Measurements from ENCODE around the gene RPL27. TPM values are rescaled to one million over a fixed set of nuclear protein-coding genes. Genes with fewer than 3 reads are reported as not detected.

Gene RPL27
- total RNA-seq, 4 donors from 2014 or later = 243 to 836 (median 677) TPM

GRCh38 chr17:42979511-42980273 lies 18.5 kb upstream of the RPL27 start, which contains the start of gene PTGES3L:
PTGES3L (minus strand) TSS chr17:42980080; CDS start chr17:42980053, 27 bp downstream.
- 0 to 26% methylated on average over 2 to 21 of the region's 21 CpGs for WGBS, 2 donors (ENCODE audit: low coverage in 1 of 2)
- in situ Hi-C loops (cut with MboI; ENCODE audit: low pct_ligation_motif_present in 1 of 4, low pct_unique_long_range_greater_than_20kb in 1 of 4, low sequenced_read_pairs in 3 of 4) = no loop called here

GRCh38 chr17:42980274-42980765 lies 17.9 kb upstream of the RPL27 start, which contains the start of gene RUNDC1:
RUNDC1 (plus strand) TSS chr17:42980565; CDS start chr17:42980577, 12 bp downstream.
- peak; percentile 99 for DNase-seq
- peaks cover 14 to 43% (median 35%) of the 10 kb centered on the region in 4 donors for H3K4me1 ChIP-seq
- intact Hi-C loops (cut with DNase I; ENCODE audit: low total_unique reads) = no loop called here
- no peaks in the 10 kb centered on the region for H3K9me3 ChIP-seq
- peak within 1 kb of the TSS; percentile 92 to 99 (median 94) for H3K27ac ChIP-seq
- in situ Hi-C loops (cut with MboI; ENCODE audit: low pct_ligation_motif_present in 1 of 4, low pct_unique_long_range_greater_than_20kb in 1 of 4, low sequenced_read_pairs in 3 of 4) = no loop called here
- H3K4me3 ChIP-seq = peak within 1 kb of the TSS; percentile 45 to 98 (median 81)
- no peaks in the 10 kb centered on the region for H3K27me3 ChIP-seq
- WGBS, 2 donors (ENCODE audit: low coverage in 1 of 2) = 0 to 4% methylated on average over 5 to 17 of the region's 39 CpGs
- TF ChIP-seq POLR2A (IDR thresholded peaks at IDR 0.05) (peak; percentile 59), POLR2AphosphoS5 (IDR thresholded peaks at IDR 0.05) (peak; percentile 84 to 91 (median 86)), EP300 (IDR thresholded peaks at IDR 0.05; ENCODE audit: low read depth) (no peak)
- TF ChIP-seq, protein P1, sequence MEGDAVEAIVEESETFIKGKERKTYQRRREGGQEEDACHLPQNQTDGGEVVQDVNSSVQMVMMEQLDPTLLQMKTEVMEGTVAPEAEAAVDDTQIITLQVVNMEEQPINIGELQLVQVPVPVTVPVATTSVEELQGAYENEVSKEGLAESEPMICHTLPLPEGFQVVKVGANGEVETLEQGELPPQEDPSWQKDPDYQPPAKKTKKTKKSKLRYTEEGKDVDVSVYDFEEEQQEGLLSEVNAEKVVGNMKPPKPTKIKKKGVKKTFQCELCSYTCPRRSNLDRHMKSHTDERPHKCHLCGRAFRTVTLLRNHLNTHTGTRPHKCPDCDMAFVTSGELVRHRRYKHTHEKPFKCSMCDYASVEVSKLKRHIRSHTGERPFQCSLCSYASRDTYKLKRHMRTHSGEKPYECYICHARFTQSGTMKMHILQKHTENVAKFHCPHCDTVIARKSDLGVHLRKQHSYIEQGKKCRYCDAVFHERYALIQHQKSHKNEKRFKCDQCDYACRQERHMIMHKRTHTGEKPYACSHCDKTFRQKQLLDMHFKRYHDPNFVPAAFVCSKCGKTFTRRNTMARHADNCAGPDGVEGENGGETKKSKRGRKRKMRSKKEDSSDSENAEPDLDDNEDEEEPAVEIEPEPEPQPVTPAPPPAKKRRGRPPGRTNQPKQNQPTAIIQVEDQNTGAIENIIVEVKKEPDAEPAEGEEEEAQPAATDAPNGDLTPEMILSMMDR (IDR thresholded peaks at IDR 0.05) = no peak
- no peaks in the 10 kb centered on the region for H3K36me3 ChIP-seq

More at GRCh38 chr17:42979511-42980273, 18.5 kb upstream of the RPL27 start, which contains the start of gene PTGES3L:
- Histone ChIP-seq H3K27me3 (no peaks in the 10 kb centered on the region), H3K36me3 (no peaks in the 10 kb centered on the region), H3K4me1 (peaks cover 14 to 43% (median 35%) of the 10 kb centered on the region in 4 donors), H3K27ac (peak within 1 kb of the TSS; percentile 92 to 99 (median 94)), H3K9me3 (no peaks in the 10 kb centered on the region), H3K4me3 (peak within 1 kb of the TSS; percentile 45 to 98 (median 81))
- peak; percentile 63 for DNase-seq
- intact Hi-C loops (cut with DNase I; ENCODE audit: low total_unique reads) = no loop called here
- TF ChIP-seq POLR2AphosphoS5 (IDR thresholded peaks at IDR 0.05) = no peak
- TF ChIP-seq, protein P1 (IDR thresholded peaks at IDR 0.05) = no peak

DNA sequence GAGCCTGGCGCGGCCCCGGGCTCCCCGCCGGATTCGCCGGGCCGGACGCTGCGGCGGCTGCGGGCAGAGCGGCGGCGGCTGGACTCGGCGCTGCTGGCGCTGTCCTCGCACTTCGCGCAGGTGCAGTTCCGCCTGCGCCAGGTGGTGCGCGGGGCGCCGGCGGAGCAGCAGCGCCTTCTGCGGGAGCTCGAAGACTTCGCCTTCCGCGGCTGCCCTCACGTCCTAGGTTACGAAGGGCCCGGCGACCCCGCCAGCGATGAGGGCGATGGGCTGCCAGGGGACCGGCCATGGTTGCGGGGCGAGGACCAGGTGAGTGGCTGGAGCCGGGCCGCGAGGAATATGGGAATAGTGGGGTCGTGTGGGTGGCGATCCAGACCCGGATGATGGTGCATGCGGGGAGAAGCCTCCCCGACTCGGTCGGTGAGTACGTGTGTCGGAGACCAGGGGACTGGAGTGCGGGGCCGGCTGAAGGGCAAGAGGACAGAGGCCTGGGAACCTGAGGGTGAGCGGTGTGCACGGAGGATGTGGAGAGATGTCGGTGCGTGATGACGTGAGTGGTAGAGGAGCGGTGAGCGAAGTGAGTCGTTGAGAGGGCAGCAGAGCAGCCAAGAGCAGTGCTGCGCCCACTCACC lies 17.3 kb upstream of the RPL27 start:
- Histone ChIP-seq H3K9me3 (no peaks in the 10 kb centered on the region), H3K27me3 (no peaks in the 10 kb centered on the region), H3K4me3 (peak overlapping the region; percentile 45 to 98 (median 81)), H3K4me1 (peaks cover 14 to 43% (median 35%) of the 10 kb centered on the region in 4 donors), H3K36me3 (peaks cover 0 to 2% (median 0%) of the 10 kb centered on the region in 4 donors), H3K27ac (peak overlapping the region; percentile 92 to 99 (median 94))
- intact Hi-C loops (cut with DNase I; ENCODE audit: low total_unique reads) (no loop called here), in situ Hi-C loops (cut with MboI; ENCODE audit: low pct_ligation_motif_present in 1 of 4, low pct_unique_long_range_greater_than_20kb in 1 of 4, low sequenced_read_pairs in 3 of 4) (no loop called here)
- 1% methylated on average over 43 of the region's 67 CpGs; no CpG with 5 or more reads in 1 of the 2 donors for WGBS, 2 donors (ENCODE audit: low coverage in 1 of 2)
- peak; percentile 71 for DNase-seq
- peak; percentile 44 for TF ChIP-seq POLR2A (IDR thresholded peaks at IDR 0.05)
- TF ChIP-seq POLR2AphosphoS5 (IDR thresholded peaks at IDR 0.05) = peak in 2 of 3 donors; percentile 53 to 62
- TF ChIP-seq EP300 (IDR thresholded peaks at IDR 0.05; ENCODE audit: low read depth) = no peak
- TF ChIP-seq, protein P1 (IDR thresholded peaks at IDR 0.05) = peak in 2 of 5 experiments; percentile 25 to 60

DNA sequence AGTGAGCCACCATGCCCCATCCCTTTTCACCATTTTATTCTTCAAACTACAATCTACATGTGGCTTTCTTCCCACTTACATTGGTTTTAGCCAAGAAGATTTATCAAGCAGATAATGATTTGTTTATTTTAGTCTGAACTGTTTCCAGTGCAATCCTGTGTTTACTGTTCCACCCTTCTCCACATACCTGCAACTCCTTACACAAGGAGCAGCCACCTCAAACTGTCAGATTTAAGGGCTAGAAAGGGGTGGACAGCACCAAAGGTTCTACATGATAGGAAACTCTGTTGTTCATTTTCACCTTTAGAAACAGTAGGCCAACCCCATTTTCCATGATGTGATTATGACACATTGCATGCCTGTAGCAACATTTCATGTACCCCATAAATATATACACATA lies 16.0 kb upstream of the RPL27 start:
- Histone ChIP-seq H3K36me3 (peaks cover 0 to 11% (median 2%) of the 10 kb centered on the region in 4 donors), H3K9me3 (no peaks in the 10 kb centered on the region), H3K27me3 (no peaks in the 10 kb centered on the region), H3K4me1 (peaks cover 14 to 37% (median 32%) of the 10 kb centered on the region in 4 donors), H3K27ac (peak overlapping the region in 2 of 4 donors; percentile 92 to 99), H3K4me3 (peak overlapping the region in 1 of 4 donors; percentile 81)
- in situ Hi-C loops (cut with MboI; ENCODE audit: low pct_ligation_motif_present in 1 of 4, low pct_unique_long_range_greater_than_20kb in 1 of 4, low sequenced_read_pairs in 3 of 4) = no loop called here
- no peak for DNase-seq
- TF ChIP-seq POLR2AphosphoS5 (IDR thresholded peaks at IDR 0.05) (no peak), EP300 (IDR thresholded peaks at IDR 0.05; ENCODE audit: low read depth) (no peak), POLR2A (IDR thresholded peaks at IDR 0.05) (no peak)
- TF ChIP-seq, protein P1 (IDR thresholded peaks at IDR 0.05) = no peak
- intact Hi-C loops (cut with DNase I; ENCODE audit: low total_unique reads) = no loop called here
